OCI-LY7 (cell line): Measurements from ENCODE around the gene BTBD7. TPM values are rescaled to one million over a fixed set of nuclear protein-coding genes. Genes with fewer than 3 reads are reported as not detected.
A peak's percentile ranks its signal among the peaks of the same experiment; 100 is the strongest.

Experiments used
- BruUV-seq: library from RNA; stranded (reverse); fragments of 400-500 nt; replicated peaks from 2 replicates; lab custom pipeline; 2021; lab: Mats Ljungman, UMichigan
- CTCF ChIA-PET: fragments of 300-600 bp; sonication (Branson Sonifier 250); formaldehyde crosslinking; loops from one replicate; lab custom pipeline; 2022; ENCODE audit warnings: antibody characterized with exemption; ENCODE audit not compliant: unreplicated experiment; lab: Charles Lee
- POLR2A ChIA-PET: fragments of 300-600 bp; sonication (Branson Sonifier 250); formaldehyde crosslinking; loops from one replicate; lab custom pipeline; 2022; ENCODE audit warnings: antibody characterized with exemption; lab: Charles Lee
- DNase-seq: peaks from one replicate; pipeline ENCODE4 v3.0.0-alpha.2; 2015; ENCODE audit warnings: low spot score
- H2AFZ ChIP-seq: fragments of 200-600 bp; sonication (generic), shearing (Covaris generic); 2 replicates; pipeline ENCODE4 v1.6.1; 2014; ENCODE audit warnings: mild to moderate bottlenecking, antibody characterized with exemption, low read length, moderate library complexity
- H3K27ac ChIP-seq: fragments of 200-600 bp; sonication (generic); 2 replicates; pipeline ENCODE4 v1.5.1; 2014; ENCODE audit warnings: mixed run types, low read depth, mild to moderate bottlenecking, moderate library complexity, low read length, inconsistent platforms; ENCODE audit not compliant: poor library complexity, severe bottlenecking
- H3K36me3 ChIP-seq: fragments of 200-600 bp; sonication (generic); 2 replicates; pipeline ENCODE4 v1.6.1; 2014; ENCODE audit warnings: mild to moderate bottlenecking, antibody characterized with exemption, low read length, moderate library complexity, mixed read lengths; ENCODE audit not compliant: insufficient read depth
- H3K4me1 ChIP-seq: fragments of 200-600 bp; sonication (generic); 2 replicates; pipeline ENCODE4 v1.5.1; 2014; ENCODE audit warnings: mild to moderate bottlenecking, low read length; ENCODE audit not compliant: insufficient read depth, poor library complexity, severe bottlenecking
- H3K4me2 ChIP-seq: fragments of 200-600 bp; sonication (generic); 2 replicates; pipeline ENCODE4 v1.6.1; 2014; ENCODE audit warnings: mild to moderate bottlenecking, low read length
- H3K4me3 ChIP-seq: fragments of 200-600 bp; sonication (generic); 2 replicates; pipeline ENCODE4 v1.5.1; 2014; ENCODE audit warnings: mild to moderate bottlenecking, low read depth, low read length; ENCODE audit not compliant: poor library complexity, severe bottlenecking
- H3K79me2 ChIP-seq: fragments of 200-600 bp; sonication (generic); 2 replicates; pipeline ENCODE4 v1.6.1; 2016; ENCODE audit warnings: low read depth, mild to moderate bottlenecking, low read length, moderate library complexity, mixed read lengths; ENCODE audit not compliant: insufficient read depth
- H3K9me2 ChIP-seq: fragments of 200-600 bp; sonication (generic); 2 replicates; pipeline ENCODE4 v1.6.1; 2016; ENCODE audit warnings: mild to moderate bottlenecking, low read length, mixed read lengths; ENCODE audit not compliant: insufficient read depth
- H3K9me3 ChIP-seq: fragments of 200-600 bp; sonication (generic); 2 replicates; pipeline ENCODE4 v1.6.1; 2014; ENCODE audit warnings: mild to moderate bottlenecking, mixed run types, low read length, mixed read lengths
- H4K20me1 ChIP-seq: fragments of 200-600 bp; sonication (generic); 2 replicates; pipeline ENCODE4 v1.6.1; 2014; ENCODE audit warnings: mild to moderate bottlenecking, antibody characterized with exemption, low read length, moderate library complexity, mixed read lengths; ENCODE audit not compliant: insufficient read depth
- EZH2phosphoT487 ChIP-seq: fragments of 200-600 bp; sonication (generic); IDR thresholded peaks from 2 replicates; pipeline ENCODE4 v1.6.1; 2018; ENCODE audit warnings: low read depth, borderline replicate concordance, mild to moderate bottlenecking, mixed run types, antibody characterized with exemption, low read length, moderate library complexity, mixed read lengths
- intact Hi-C: fragments of 100-400 bp; cut with micrococcal nuclease; formaldehyde crosslinking; loops from one replicate; pipeline ENCODE4 v1.10.0; 2022; ENCODE audit not compliant: unreplicated experiment
- total RNA-seq, 2 experiments: library from RNA; depleted of rRNA in 1 of 2; stranded (reverse); fragments of >200 nt in 1 of 2; shearing (Covaris generic) in 1 of 2; gene quantifications; 2 replicates each; pipeline ENCODE4 v1.2.3, GENCODE V29; 2014 to 2022
- TF ChIP-seq, protein P1 (sequence below): fragments of 200-600 bp; sonication (generic); conservative IDR thresholded peaks from 2 replicates; pipeline ENCODE4 v1.5.1; 2014; ENCODE audit warnings: mild to moderate bottlenecking, antibody characterized with exemption, low read length, moderate library complexity, mixed read lengths

BTBD7 gene
- total RNA-seq, 2 experiments from 2014 or later, result 9.7 to 19.6 TPM

DNA sequence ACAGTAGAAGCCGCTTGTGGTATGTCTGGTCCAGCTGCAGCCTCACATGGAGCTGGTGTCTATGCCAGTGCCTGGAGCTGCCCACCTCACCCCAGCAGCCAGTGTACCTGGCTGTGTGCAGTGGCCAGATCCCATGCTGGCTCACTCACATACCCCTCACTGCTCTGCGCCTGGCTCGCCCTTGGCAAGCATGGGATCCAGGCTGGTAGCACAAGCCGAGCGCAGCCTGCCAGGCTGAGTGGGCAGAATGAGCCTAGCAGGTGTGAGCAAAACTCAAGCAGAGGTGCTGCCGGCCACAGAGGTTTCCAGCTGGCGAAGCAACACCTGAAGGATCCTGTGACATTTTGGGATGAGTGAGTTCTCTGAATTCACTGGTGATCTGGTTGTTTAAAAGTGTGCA lies 5.0 kb upstream of the BTBD7 start:
- Histone ChIP-seq H3K4me3 (no peak overlapping the region), H3K9me3 (peaks cover 24% of the 10 kb centered on the region; the same call in 1 of the 2 replicates), H4K20me1 (no peaks in the 10 kb centered on the region), H3K27ac (no peak overlapping the region), H3K79me2 (peaks cover 13% of the 10 kb centered on the region; the same call in 1 of the 2 replicates), H2AFZ (no peak overlapping the region), H3K36me3 (no peaks in the 10 kb centered on the region; the same call in 1 of the 2 replicates), H3K4me1 (peaks cover 12% of the 10 kb centered on the region), H3K4me2 (no peak overlapping the region), H3K9me2 (no peaks in the 10 kb centered on the region)
- TF ChIP-seq, protein P1, sequence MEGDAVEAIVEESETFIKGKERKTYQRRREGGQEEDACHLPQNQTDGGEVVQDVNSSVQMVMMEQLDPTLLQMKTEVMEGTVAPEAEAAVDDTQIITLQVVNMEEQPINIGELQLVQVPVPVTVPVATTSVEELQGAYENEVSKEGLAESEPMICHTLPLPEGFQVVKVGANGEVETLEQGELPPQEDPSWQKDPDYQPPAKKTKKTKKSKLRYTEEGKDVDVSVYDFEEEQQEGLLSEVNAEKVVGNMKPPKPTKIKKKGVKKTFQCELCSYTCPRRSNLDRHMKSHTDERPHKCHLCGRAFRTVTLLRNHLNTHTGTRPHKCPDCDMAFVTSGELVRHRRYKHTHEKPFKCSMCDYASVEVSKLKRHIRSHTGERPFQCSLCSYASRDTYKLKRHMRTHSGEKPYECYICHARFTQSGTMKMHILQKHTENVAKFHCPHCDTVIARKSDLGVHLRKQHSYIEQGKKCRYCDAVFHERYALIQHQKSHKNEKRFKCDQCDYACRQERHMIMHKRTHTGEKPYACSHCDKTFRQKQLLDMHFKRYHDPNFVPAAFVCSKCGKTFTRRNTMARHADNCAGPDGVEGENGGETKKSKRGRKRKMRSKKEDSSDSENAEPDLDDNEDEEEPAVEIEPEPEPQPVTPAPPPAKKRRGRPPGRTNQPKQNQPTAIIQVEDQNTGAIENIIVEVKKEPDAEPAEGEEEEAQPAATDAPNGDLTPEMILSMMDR, result no peak
- TF ChIP-seq EZH2phosphoT487, result no peak
- ChIA-PET CTCF (no interaction called here), POLR2A (interaction anchor here (0.9 kb wide), 1 partner anchor 623 kb away, joined by 3 read pairs; no protein-coding TSS in a partner anchor)
- no TSS peak for BruUV-seq
- no peak for DNase-seq
- intact Hi-C loops, result loop anchor here (10.0 kb wide), 1 partner anchor 223 kb away; the partner anchor contains the start of gene ITPK1

GRCh38 chr14:93337143-93337753 lies 4.4 kb upstream of the BTBD7 start:
- ChIA-PET POLR2A (interaction anchor here (0.7 kb wide), 1 partner anchor 300 kb away, joined by 3 read pairs; no protein-coding TSS in a partner anchor), CTCF (no interaction called here)
- H3K4me3 ChIP-seq, result no peak overlapping the region
- H3K79me2 ChIP-seq, result peaks cover 13% of the 10 kb centered on the region; the same call in 1 of the 2 replicates
- intact Hi-C loops, result loop anchor here (10.0 kb wide), 1 partner anchor 222 kb away; the partner anchor contains the start of gene ITPK1
- peak; percentile 21 for DNase-seq
- H3K27ac ChIP-seq, result no peak overlapping the region
- H3K36me3 ChIP-seq, result no peaks in the 10 kb centered on the region; the same call in 1 of the 2 replicates
- H3K9me3 ChIP-seq, result peaks cover 22% of the 10 kb centered on the region; the same call in 1 of the 2 replicates
- no peak for TF ChIP-seq EZH2phosphoT487
- H2AFZ ChIP-seq, result no peak overlapping the region
- H3K9me2 ChIP-seq, result no peaks in the 10 kb centered on the region
- H4K20me1 ChIP-seq, result no peaks in the 10 kb centered on the region
- no TSS peak for BruUV-seq
- H3K4me2 ChIP-seq, result no peak overlapping the region
- H3K4me1 ChIP-seq, result peaks cover 12% of the 10 kb centered on the region

- Histone ChIP-seq H3K27ac (peak overlapping the region; percentile 62), H3K9me2 (no peaks in the 10 kb centered on the region), H3K9me3 (peaks cover 17% of the 10 kb centered on the region; the same call in 1 of the 2 replicates), H3K4me1 (peaks cover 34% of the 10 kb centered on the region), H4K20me1 (peaks cover 16% of the 10 kb centered on the region), H3K4me3 (peak overlapping the region; percentile 75), H3K4me2 (peak overlapping the region; percentile 97), H3K36me3 (peaks cover 2% of the 10 kb centered on the region; the same call in 1 of the 2 replicates), H2AFZ (peak overlapping the region; percentile 96), H3K79me2 (peaks cover 49% of the 10 kb centered on the region)
- intact Hi-C loops, result loop anchor here (2.0 to 10.0 kb wide), 2 partner anchors 127 to 219 kb away; partner anchors contain the start of genes GON7, ITPK1 and UBR7
- POLR2A ChIA-PET, result interaction anchor here (0.6 kb wide), 1 partner anchor 15 kb away, joined by 3 read pairs; no protein-coding TSS in a partner anchor
- CTCF ChIA-PET, result no interaction called here
- TF ChIP-seq, protein P1, result no peak
- TF ChIP-seq EZH2phosphoT487, result no peak
- BruUV-seq, result no TSS peak
- DNase-seq, result peak; percentile 8
Observed at GRCh38 chr14:93333631-93334103, 831 bp upstream of the BTBD7 start.
